H1 (cell line): ENCODE data around the gene SPR. TPM values are rescaled to one million over a fixed set of nuclear protein-coding genes. Genes with fewer than 3 reads are reported as not detected.

Experiments
- ASH2L ChIP-seq: fragments of 200-600, 300-600 bp; sonication (generic); IDR thresholded peaks from one replicate; pipeline ENCODE4 v1.7.1; 2017; ENCODE audit warnings: low read length
- BCL11A ChIP-seq, 2 experiments: IDR thresholded peaks; one replicate each; pipeline ENCODE4 v1.6.1; 2011; ENCODE audit warnings: low read depth in 2 of 2, low read length in 2 of 2, mild to moderate bottlenecking in 2 of 2
- CEBPB ChIP-seq: IDR thresholded peaks from 2 replicates; pipeline ENCODE4 v1.6.1; 2012; ENCODE audit warnings: low read depth, low read length
- EGR1 ChIP-seq: IDR thresholded peaks from 2 replicates; pipeline ENCODE4 v1.6.1; 2011; ENCODE audit warnings: low read depth, low read length, borderline replicate concordance
- SAP30 ChIP-seq: fragments of 300-600 bp; sonication (generic); IDR thresholded peaks from 2 replicates; pipeline ENCODE4 v1.7.1; 2012; ENCODE audit warnings: low read length, moderate library complexity, mild to moderate bottlenecking, inconsistent platforms; ENCODE audit not compliant: insufficient read depth, insufficient replicate concordance
- SP2 ChIP-seq: IDR thresholded peaks from 2 replicates; pipeline ENCODE4 v1.6.1; 2012; ENCODE audit warnings: mild to moderate bottlenecking, low read length, inconsistent platforms
- SRF ChIP-seq: IDR thresholded peaks from 2 replicates; pipeline ENCODE4 v1.6.1; 2011; ENCODE audit warnings: mild to moderate bottlenecking, low read depth, low read length, moderate library complexity
- SUZ12 ChIP-seq: fragments of 200-600 bp; sonication (generic); IDR thresholded peaks from 2 replicates; pipeline ENCODE4 v1.6.1; 2012; ENCODE audit warnings: mild to moderate bottlenecking, inconsistent platforms, low read length, moderate library complexity, mixed read lengths
- TEAD4 ChIP-seq: IDR thresholded peaks from 2 replicates; pipeline ENCODE4 v1.6.1; 2012; ENCODE audit warnings: low read depth, low read length, inconsistent platforms, mixed read lengths
- YY1 ChIP-seq: IDR thresholded peaks from 2 replicates; pipeline ENCODE4 v1.6.1; 2011; ENCODE audit warnings: low read depth, mild to moderate bottlenecking, low read length
- polyA plus RNA-seq, 7 experiments: library from polyadenylated mRNA; depleted of rRNA in 3 of 7; stranded (reverse) in 5 of 7; unstranded in 2 of 7; fragments of >200 nt in 5 of 7; fragments of 200-250 nt in 2 of 7; gene quantifications; 1 replicate in 5 of 7; 2 replicates in 1 of 7; 4 replicates in 1 of 7; pipeline versions ENCODE4 v1.2.1 to v1.2.3, GENCODE V29; 2011 to 2013; ENCODE audit warnings: missing spikeins in 2 of 7, mixed read lengths in 2 of 7
- total RNA-seq: library from RNA; stranded (reverse); fragmentation: NEBNext Ultra II Directional; extraction: Animal tissue kit (Norgen Biotek cat#: 25700); gene quantifications from 2 replicates; pipeline ENCODE4 v1.2.1, GENCODE V29; 2021
- TF ChIP-seq, protein P1 (sequence below): fragments of 300-600 bp; sonication (generic); IDR thresholded peaks from 2 replicates; pipeline ENCODE4 v1.7.1; 2012; ENCODE audit warnings: low read length, moderate library complexity, mild to moderate bottlenecking, inconsistent platforms; ENCODE audit not compliant: insufficient replicate concordance

Gene SPR
- total and polyA plus RNA-seq, 2 of the 8 experiments (the other 6 are each of a cell fraction or from before 2014, with no cell fraction given): 4.5 to 11.5 TPM

DNA sequence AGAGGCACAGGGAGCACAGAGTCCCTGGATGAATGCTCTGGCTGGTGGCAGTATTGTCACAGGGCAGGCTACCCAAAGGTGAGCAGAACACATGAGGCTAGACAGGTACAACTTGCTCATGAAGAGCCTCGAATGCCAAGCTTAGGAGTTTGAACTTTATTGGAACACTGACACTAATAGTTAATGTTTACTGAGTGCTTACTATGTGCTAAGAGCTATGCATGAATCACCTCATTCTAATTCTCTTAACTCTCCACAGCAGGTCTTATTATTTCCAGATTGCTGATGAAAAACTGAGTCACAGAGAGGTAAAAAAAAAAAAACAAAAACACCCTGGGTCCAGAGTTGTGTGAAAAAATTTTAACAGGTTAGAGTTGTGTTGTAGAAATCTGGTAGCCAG is 24.0 kb downstream of the SPR start (continued):
- TF ChIP-seq, protein P1, sequence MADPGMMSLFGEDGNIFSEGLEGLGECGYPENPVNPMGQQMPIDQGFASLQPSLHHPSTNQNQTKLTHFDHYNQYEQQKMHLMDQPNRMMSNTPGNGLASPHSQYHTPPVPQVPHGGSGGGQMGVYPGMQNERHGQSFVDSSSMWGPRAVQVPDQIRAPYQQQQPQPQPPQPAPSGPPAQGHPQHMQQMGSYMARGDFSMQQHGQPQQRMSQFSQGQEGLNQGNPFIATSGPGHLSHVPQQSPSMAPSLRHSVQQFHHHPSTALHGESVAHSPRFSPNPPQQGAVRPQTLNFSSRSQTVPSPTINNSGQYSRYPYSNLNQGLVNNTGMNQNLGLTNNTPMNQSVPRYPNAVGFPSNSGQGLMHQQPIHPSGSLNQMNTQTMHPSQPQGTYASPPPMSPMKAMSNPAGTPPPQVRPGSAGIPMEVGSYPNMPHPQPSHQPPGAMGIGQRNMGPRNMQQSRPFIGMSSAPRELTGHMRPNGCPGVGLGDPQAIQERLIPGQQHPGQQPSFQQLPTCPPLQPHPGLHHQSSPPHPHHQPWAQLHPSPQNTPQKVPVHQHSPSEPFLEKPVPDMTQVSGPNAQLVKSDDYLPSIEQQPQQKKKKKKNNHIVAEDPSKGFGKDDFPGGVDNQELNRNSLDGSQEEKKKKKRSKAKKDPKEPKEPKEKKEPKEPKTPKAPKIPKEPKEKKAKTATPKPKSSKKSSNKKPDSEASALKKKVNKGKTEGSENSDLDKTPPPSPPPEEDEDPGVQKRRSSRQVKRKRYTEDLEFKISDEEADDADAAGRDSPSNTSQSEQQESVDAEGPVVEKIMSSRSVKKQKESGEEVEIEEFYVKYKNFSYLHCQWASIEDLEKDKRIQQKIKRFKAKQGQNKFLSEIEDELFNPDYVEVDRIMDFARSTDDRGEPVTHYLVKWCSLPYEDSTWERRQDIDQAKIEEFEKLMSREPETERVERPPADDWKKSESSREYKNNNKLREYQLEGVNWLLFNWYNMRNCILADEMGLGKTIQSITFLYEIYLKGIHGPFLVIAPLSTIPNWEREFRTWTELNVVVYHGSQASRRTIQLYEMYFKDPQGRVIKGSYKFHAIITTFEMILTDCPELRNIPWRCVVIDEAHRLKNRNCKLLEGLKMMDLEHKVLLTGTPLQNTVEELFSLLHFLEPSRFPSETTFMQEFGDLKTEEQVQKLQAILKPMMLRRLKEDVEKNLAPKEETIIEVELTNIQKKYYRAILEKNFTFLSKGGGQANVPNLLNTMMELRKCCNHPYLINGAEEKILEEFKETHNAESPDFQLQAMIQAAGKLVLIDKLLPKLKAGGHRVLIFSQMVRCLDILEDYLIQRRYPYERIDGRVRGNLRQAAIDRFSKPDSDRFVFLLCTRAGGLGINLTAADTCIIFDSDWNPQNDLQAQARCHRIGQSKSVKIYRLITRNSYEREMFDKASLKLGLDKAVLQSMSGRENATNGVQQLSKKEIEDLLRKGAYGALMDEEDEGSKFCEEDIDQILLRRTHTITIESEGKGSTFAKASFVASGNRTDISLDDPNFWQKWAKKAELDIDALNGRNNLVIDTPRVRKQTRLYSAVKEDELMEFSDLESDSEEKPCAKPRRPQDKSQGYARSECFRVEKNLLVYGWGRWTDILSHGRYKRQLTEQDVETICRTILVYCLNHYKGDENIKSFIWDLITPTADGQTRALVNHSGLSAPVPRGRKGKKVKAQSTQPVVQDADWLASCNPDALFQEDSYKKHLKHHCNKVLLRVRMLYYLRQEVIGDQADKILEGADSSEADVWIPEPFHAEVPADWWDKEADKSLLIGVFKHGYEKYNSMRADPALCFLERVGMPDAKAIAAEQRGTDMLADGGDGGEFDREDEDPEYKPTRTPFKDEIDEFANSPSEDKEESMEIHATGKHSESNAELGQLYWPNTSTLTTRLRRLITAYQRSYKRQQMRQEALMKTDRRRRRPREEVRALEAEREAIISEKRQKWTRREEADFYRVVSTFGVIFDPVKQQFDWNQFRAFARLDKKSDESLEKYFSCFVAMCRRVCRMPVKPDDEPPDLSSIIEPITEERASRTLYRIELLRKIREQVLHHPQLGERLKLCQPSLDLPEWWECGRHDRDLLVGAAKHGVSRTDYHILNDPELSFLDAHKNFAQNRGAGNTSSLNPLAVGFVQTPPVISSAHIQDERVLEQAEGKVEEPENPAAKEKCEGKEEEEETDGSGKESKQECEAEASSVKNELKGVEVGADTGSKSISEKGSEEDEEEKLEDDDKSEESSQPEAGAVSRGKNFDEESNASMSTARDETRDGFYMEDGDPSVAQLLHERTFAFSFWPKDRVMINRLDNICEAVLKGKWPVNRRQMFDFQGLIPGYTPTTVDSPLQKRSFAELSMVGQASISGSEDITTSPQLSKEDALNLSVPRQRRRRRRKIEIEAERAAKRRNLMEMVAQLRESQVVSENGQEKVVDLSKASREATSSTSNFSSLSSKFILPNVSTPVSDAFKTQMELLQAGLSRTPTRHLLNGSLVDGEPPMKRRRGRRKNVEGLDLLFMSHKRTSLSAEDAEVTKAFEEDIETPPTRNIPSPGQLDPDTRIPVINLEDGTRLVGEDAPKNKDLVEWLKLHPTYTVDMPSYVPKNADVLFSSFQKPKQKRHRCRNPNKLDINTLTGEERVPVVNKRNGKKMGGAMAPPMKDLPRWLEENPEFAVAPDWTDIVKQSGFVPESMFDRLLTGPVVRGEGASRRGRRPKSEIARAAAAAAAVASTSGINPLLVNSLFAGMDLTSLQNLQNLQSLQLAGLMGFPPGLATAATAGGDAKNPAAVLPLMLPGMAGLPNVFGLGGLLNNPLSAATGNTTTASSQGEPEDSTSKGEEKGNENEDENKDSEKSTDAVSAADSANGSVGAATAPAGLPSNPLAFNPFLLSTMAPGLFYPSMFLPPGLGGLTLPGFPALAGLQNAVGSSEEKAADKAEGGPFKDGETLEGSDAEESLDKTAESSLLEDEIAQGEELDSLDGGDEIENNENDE: no peak
- no peak for TF ChIP-seq EGR1
- no peak for TF ChIP-seq SAP30
- TF ChIP-seq YY1: no peak
- TF ChIP-seq CEBPB: no peak
- no peak for TF ChIP-seq ASH2L
- no peak for TF ChIP-seq BCL11A (IDR thresholded peaks at IDR 0.05; ENCODE audit: low read depth in 2 of 2, low read length in 2 of 2)
- TF ChIP-seq SP2: no peak
- no peak for TF ChIP-seq SUZ12
- no peak for TF ChIP-seq SRF
- TF ChIP-seq TEAD4: no peak
